MCF 10A (cell line): Measurements from ENCODE around the gene ATP10B. TPM values are rescaled to one million over a fixed set of nuclear protein-coding genes. Genes with fewer than 3 reads are reported as not detected.

Source experiments
- BruUV-seq: library from RNA; stranded (reverse); fragments of 400-500 nt; replicated peaks from 2 replicates; lab custom pipeline; 2021; lab: Mats Ljungman, UMichigan
- CTCF ChIA-PET: fragments of 300-600 bp; sonication (Branson Sonifier 250); formaldehyde crosslinking; extraction: SDS; loops from one replicate; lab custom pipeline; 2021; ENCODE audit warnings: antibody characterized with exemption, inconsistent platforms; lab: Yijun Ruan, JAX
- POLR2A ChIA-PET: fragments of 300-600, 350-650 bp; sonication (Branson Sonifier 250); formaldehyde crosslinking; extraction: SDS; loops from one replicate; lab custom pipeline; 2020; ENCODE audit warnings: antibody characterized with exemption, inconsistent platforms; lab: Yijun Ruan, JAX
- DNase-seq: peaks from one replicate; pipeline ENCODE4 v3.0.0-alpha.2; 2018; ENCODE audit not compliant: unreplicated experiment
- H3K27ac Mint-ChIP-seq: one replicate; pipeline ENCODE4 v1.8.0; 2022; ENCODE audit warnings: mild to moderate bottlenecking, low read depth, mixed read lengths; ENCODE audit not compliant: unreplicated experiment
- H3K27me3 Mint-ChIP-seq: one replicate; pipeline ENCODE4 v1.8.0; 2022; ENCODE audit warnings: mixed read lengths; ENCODE audit not compliant: insufficient read depth, unreplicated experiment
- H3K36me3 Mint-ChIP-seq: one replicate; pipeline ENCODE4 v1.8.0; 2022; ENCODE audit warnings: mild to moderate bottlenecking, moderate library complexity, mixed read lengths; ENCODE audit not compliant: insufficient read depth, unreplicated experiment
- H3K4me1 Mint-ChIP-seq: one replicate; pipeline ENCODE4 v1.8.0; 2022; ENCODE audit warnings: mixed read lengths; ENCODE audit not compliant: insufficient read depth, unreplicated experiment
- H3K4me3 Mint-ChIP-seq: one replicate; pipeline ENCODE4 v1.8.0; 2022; ENCODE audit warnings: mild to moderate bottlenecking, moderate library complexity, mixed read lengths; ENCODE audit not compliant: unreplicated experiment
- H3K9me3 Mint-ChIP-seq: one replicate; pipeline ENCODE4 v1.8.0; 2022; ENCODE audit warnings: mixed read lengths; ENCODE audit not compliant: unreplicated experiment
- CTCF ChIP-seq: fragments of 200-600 bp; IDR thresholded peaks from one replicate; pipeline ENCODE4 v1.8.0; 2022; ENCODE audit warnings: antibody characterized with exemption, mild to moderate bottlenecking; ENCODE audit not compliant: unreplicated experiment
- intact Hi-C: fragments of 100-400 bp; cut with micrococcal nuclease; formaldehyde crosslinking; loops from 2 replicates; pipeline ENCODE4 v1.14.1; 2022
- total RNA-seq: library from RNA; stranded (reverse); gene quantifications from 2 replicates; pipeline ENCODE4 v1.2.3, GENCODE V29; 2022

ATP10B gene
- total RNA-seq, 1 experiment from 2014 or later: not detected

GRCh38 chr5:160601046-160601445 is 251.0 kb downstream of the ATP10B start:
- intact Hi-C loops: no loop called here
- no peak overlapping the region for H3K27ac Mint-ChIP-seq

GRCh38 chr5:160573318-160573717 is 278.7 kb downstream of the ATP10B start:
- no peak overlapping the region for H3K4me3 Mint-ChIP-seq
- ChIA-PET CTCF (interaction anchor here (0.7 kb wide), 1 partner anchor 8 kb away, joined by 3 read pairs; no protein-coding TSS in a partner anchor), POLR2A (interaction anchor here (0.7 kb wide), 1 partner anchor 155 kb away, joined by 3 read pairs; no protein-coding TSS in a partner anchor)
- no peak overlapping the region for H3K27ac Mint-ChIP-seq
- H3K27me3 Mint-ChIP-seq: peaks cover 27% of the 10 kb centered on the region
- no peaks in the 10 kb centered on the region for H3K36me3 Mint-ChIP-seq
- BruUV-seq: no TSS peak
- TF ChIP-seq CTCF: no peak
- H3K9me3 Mint-ChIP-seq: no peaks in the 10 kb centered on the region
- intact Hi-C loops: no loop called here
- DNase-seq: no peak
- H3K4me1 Mint-ChIP-seq: no peaks in the 10 kb centered on the region

More at GRCh38 chr5:160601046-160601445, 251.0 kb downstream of the ATP10B start:
- DNase-seq: no peak
- CTCF ChIA-PET: no interaction called here
- H3K27me3 Mint-ChIP-seq: no peaks in the 10 kb centered on the region
- no peaks in the 10 kb centered on the region for H3K4me1 Mint-ChIP-seq
- BruUV-seq: no TSS peak
- H3K36me3 Mint-ChIP-seq: no peaks in the 10 kb centered on the region
- H3K9me3 Mint-ChIP-seq: no peaks in the 10 kb centered on the region
- POLR2A ChIA-PET: interaction anchor here (1.1 kb wide), 1 partner anchor 10 kb away, joined by 3 read pairs; no protein-coding TSS in a partner anchor
- no peak for TF ChIP-seq CTCF
- H3K4me3 Mint-ChIP-seq: no peak overlapping the region

- ChIA-PET CTCF (no interaction called here), POLR2A (no interaction called here)
- peaks cover 31% of the 10 kb centered on the region for H3K27me3 Mint-ChIP-seq
- intact Hi-C loops: no loop called here
- no peak overlapping the region for H3K4me3 Mint-ChIP-seq
- no peak for TF ChIP-seq CTCF
- no peaks in the 10 kb centered on the region for H3K36me3 Mint-ChIP-seq
- DNase-seq: no peak
- BruUV-seq: no TSS peak
- H3K9me3 Mint-ChIP-seq: no peaks in the 10 kb centered on the region
- H3K4me1 Mint-ChIP-seq: no peaks in the 10 kb centered on the region
- H3K27ac Mint-ChIP-seq: no peak overlapping the region
Observed at GRCh38 chr5:160567031-160567705, 284.8 kb downstream of the ATP10B start.

- POLR2A ChIA-PET: no interaction called here
- Mint-ChIP-seq H3K27me3 (peaks cover 23% of the 10 kb centered on the region), H3K4me1 (no peaks in the 10 kb centered on the region), H3K4me3 (no peak overlapping the region), H3K36me3 (no peaks in the 10 kb centered on the region), H3K9me3 (no peaks in the 10 kb centered on the region), H3K27ac (no peak overlapping the region)
- intact Hi-C loops: no loop called here
- BruUV-seq: no TSS peak
- DNase-seq: no peak
- TF ChIP-seq CTCF: no peak
- CTCF ChIA-PET: interaction anchor here (0.5 to 1.0 kb wide), 3 partner anchors 8 to 222 kb away, joined by 3 read pairs; no protein-coding TSS in a partner anchor
Observed at GRCh38 chr5:160565376-160565775, 286.6 kb downstream of the ATP10B start.
